ENCODE data around the gene PTPRN2. TPM values are rescaled to one million over a fixed set of nuclear protein-coding genes. Genes with fewer than 3 reads are reported as not detected.
A peak's percentile ranks its signal among the peaks of the same experiment; 100 is the strongest.

PTPRN2 gene
- total RNA-seq, 1 donor from 2014 or later = 15.4 TPM

DNA sequence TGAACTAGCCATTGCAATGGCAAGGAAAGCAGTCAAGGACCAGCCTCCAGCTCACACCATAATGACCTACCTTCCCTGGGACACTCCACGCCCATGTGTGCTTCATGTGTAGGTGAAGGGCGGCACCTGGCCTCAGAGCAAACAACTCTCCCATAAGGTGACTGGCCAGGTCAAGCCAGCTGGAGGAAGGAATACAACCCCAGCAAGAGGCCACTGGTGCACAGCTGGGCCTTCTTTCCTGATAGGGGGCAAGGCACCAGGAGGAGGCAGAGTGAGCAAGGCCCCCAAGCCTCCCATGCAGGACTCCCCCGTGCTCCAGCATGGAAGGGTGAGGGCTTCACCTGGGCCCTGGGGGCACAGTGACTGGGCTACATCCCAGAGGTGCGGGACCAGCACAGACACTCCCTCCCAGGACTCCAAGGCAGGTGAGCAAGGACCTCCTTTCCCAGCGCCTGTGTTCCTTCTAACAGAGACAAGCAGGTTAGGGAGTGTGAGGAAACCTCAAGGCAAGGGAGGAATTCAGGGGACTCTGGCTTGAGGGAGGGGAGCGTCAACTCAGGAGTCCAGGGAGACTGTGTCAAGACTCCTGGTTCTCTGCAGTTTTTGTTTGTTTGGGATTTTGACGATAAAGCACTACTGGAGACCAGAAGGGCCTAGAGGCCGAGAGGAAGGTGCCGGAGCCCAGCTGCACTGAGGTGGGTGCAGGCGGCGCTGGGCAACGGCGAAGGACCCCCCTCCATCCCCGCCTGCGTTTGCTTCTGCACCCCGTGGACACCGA is 1.7 kb downstream of the PTPRN2 start:
- Mint-ChIP-seq H3K27me3 (peaks cover 60% of the 10 kb centered on the region), H3K27ac (peak overlapping the region; percentile 19), H3K36me3 (no peaks in the 10 kb centered on the region), H3K9me3 (no peaks in the 10 kb centered on the region), H3K4me1 (ENCODE audit: unreplicated experiment) (no peaks in the 10 kb centered on the region), H3K4me3 (peak overlapping the region; percentile 84)
- TF ChIP-seq, protein P1, sequence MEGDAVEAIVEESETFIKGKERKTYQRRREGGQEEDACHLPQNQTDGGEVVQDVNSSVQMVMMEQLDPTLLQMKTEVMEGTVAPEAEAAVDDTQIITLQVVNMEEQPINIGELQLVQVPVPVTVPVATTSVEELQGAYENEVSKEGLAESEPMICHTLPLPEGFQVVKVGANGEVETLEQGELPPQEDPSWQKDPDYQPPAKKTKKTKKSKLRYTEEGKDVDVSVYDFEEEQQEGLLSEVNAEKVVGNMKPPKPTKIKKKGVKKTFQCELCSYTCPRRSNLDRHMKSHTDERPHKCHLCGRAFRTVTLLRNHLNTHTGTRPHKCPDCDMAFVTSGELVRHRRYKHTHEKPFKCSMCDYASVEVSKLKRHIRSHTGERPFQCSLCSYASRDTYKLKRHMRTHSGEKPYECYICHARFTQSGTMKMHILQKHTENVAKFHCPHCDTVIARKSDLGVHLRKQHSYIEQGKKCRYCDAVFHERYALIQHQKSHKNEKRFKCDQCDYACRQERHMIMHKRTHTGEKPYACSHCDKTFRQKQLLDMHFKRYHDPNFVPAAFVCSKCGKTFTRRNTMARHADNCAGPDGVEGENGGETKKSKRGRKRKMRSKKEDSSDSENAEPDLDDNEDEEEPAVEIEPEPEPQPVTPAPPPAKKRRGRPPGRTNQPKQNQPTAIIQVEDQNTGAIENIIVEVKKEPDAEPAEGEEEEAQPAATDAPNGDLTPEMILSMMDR (conservative IDR thresholded peaks at IDR 0.05) = no peak
- DNase-seq (ENCODE audit: extremely low spot score, unreplicated experiment) = no peak

DNA sequence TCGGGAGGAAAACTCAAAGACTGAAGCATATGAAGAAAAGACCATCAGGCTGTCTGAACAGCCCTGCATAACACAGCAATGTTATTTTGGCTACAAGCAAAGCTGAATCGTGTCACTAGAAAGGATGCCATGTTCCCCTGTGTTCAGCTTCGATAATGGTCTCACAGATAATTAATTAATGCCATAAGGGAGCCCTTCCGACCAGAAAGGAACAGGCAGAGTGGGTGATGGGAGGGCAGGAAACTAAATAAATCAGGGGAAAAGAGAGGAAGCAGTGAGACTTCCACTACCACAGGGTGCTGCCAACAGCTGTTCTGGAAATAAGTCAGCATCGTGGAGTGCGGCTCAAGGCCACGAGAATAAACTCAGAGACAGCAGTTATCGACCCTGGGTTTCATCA is 3.2 kb downstream of the PTPRN2 start:
- TF ChIP-seq, protein P1 (conservative IDR thresholded peaks at IDR 0.05) = no peak
- peak overlapping the region; percentile 40 for H3K4me3 Mint-ChIP-seq
- peaks cover 47% of the 10 kb centered on the region for H3K27me3 Mint-ChIP-seq
- H3K36me3 Mint-ChIP-seq = no peaks in the 10 kb centered on the region
- no peaks in the 10 kb centered on the region for H3K4me1 Mint-ChIP-seq (ENCODE audit: unreplicated experiment)
- DNase-seq (ENCODE audit: extremely low spot score, unreplicated experiment) = no peak
- no peaks in the 10 kb centered on the region for H3K9me3 Mint-ChIP-seq
- no peak overlapping the region for H3K27ac Mint-ChIP-seq

DNA sequence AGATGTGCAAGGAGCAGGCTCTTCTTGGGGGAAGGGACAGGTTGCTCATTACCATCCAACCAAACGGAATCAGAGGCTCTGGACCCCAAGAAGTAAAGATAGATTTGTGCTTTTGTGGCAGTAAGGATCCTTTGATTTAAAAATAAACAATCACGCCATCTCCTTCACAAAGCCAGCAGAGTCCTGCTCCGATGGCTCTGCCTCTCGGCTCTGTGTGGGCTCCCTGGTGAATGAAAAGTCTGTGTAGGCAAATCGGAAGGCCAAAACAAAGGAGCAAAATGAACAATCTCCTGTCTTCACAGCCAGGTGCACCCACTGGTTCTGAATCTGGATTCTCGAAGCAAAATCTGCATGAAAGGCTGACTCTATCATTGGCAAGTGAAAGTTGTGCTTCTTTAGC is 3.8 kb downstream of the PTPRN2 start:
- TF ChIP-seq, protein P1 (conservative IDR thresholded peaks at IDR 0.05) = no peak
- no peaks in the 10 kb centered on the region for H3K36me3 Mint-ChIP-seq
- no peak overlapping the region for H3K4me3 Mint-ChIP-seq

DNA sequence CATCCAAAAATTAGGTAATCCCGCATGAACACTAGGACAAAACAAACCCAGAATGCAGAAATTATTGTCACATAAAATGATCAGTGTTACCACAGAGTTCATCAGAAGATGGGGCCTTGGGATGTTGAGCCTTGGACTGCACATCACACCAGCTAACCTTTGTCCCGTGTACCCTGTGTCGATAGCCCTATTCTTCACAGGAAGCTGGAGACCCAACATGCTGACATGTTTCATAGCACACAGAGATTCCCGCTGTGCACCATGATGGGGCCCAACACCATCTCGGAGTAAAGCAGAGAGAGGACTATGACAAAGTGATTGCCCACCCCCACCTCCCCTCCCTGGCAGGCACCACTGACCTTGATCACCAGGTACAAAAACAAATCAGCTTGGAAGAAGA is 4.5 kb downstream of the PTPRN2 start:
- Mint-ChIP-seq H3K27me3 (peaks cover 37% of the 10 kb centered on the region), H3K36me3 (no peaks in the 10 kb centered on the region), H3K9me3 (no peaks in the 10 kb centered on the region), H3K4me3 (no peak overlapping the region), H3K27ac (no peak overlapping the region), H3K4me1 (ENCODE audit: unreplicated experiment) (no peaks in the 10 kb centered on the region)
- DNase-seq (ENCODE audit: extremely low spot score, unreplicated experiment) = no peak
- TF ChIP-seq, protein P1 (conservative IDR thresholded peaks at IDR 0.05) = no peak

More for the DNA sequence above, 3.8 kb downstream of the PTPRN2 start:
- no peak overlapping the region for H3K27ac Mint-ChIP-seq
- H3K4me1 Mint-ChIP-seq (ENCODE audit: unreplicated experiment) = no peaks in the 10 kb centered on the region
- DNase-seq (ENCODE audit: extremely low spot score, unreplicated experiment) = no peak
- H3K9me3 Mint-ChIP-seq = no peaks in the 10 kb centered on the region
- H3K27me3 Mint-ChIP-seq = peaks cover 41% of the 10 kb centered on the region

DNA sequence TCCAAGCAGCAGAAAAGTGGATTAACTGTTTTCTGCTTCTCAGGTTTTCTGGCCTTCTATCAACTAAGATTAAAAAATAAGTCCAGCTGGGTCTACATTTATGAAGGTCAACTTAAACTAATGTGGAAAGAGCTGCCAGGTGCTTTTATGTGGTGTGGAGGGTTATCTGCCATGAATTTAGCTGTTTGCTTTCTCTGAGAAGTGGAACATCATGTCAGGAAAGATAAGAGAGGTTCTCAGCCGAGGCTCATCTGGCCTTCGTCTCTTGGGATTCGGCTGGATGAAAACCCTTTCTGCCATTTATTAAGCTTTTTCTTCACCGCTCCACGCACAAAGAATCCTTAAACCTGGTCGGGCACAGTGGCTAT is 5.5 kb downstream of the PTPRN2 start:
- Mint-ChIP-seq H3K27ac (peak overlapping the region; percentile 85), H3K4me3 (no peak overlapping the region), H3K36me3 (no peaks in the 10 kb centered on the region), H3K4me1 (ENCODE audit: unreplicated experiment) (no peaks in the 10 kb centered on the region), H3K27me3 (peaks cover 37% of the 10 kb centered on the region), H3K9me3 (no peaks in the 10 kb centered on the region)
- no peak for DNase-seq (ENCODE audit: extremely low spot score, unreplicated experiment)
- TF ChIP-seq, protein P1 (conservative IDR thresholded peaks at IDR 0.05) = no peak

All from type B pancreatic cell (in vitro differentiated cells).